Heart right ventricle (tissue), 16 donors: ENCODE measurements around the gene PIGP. TPM values are rescaled to one million over a fixed set of nuclear protein-coding genes. Genes with fewer than 3 reads are reported as not detected.
"Not testable (repeated sequence)": the region's sequence is repeated elsewhere in the genome, so short reads cannot be mapped to it uniquely, and the experiment has no call there.

Source experiments
- ATAC-seq, 8 donors: fragments of 200-7000 bp; cut with Tn5 transposase; one replicate each; pipeline ENCODE4 v1.9.1; 2020; ENCODE audit warnings: mild to moderate bottlenecking in 8 of 8, moderate library complexity in 8 of 8, moderate number of reproducible peaks in 1 of 8
- DNase-seq, 2 donors: peaks; one replicate each; pipeline ENCODE4 v3.0.0-alpha.2; 2020
- H3K27ac ChIP-seq, 10 donors: fragments of 200-600 bp; sonication (generic) in 2 of 10; one replicate each; pipeline versions ENCODE4 v1.5.0 to v1.8.0; 2020 to 2022; ENCODE audit warnings: mild to moderate bottlenecking in 3 of 10
- H3K27me3 ChIP-seq, 7 donors: fragments of 200-600 bp; one replicate each; pipeline ENCODE4 v1.8.0; 2021 to 2022; ENCODE audit warnings: mild to moderate bottlenecking in 2 of 7
- H3K36me3 ChIP-seq, 9 donors: fragments of 200-600 bp; sonication (generic) in 1 of 9; one replicate each; pipeline versions ENCODE4 v1.5.0 to v1.8.0; 2020 to 2022; ENCODE audit warnings: mild to moderate bottlenecking in 2 of 9
- H3K4me1 ChIP-seq, 9 donors: fragments of 200-600 bp; sonication (generic) in 1 of 9; one replicate each; pipeline versions ENCODE4 v1.5.0 to v1.8.0; 2020 to 2022; ENCODE audit warnings: mild to moderate bottlenecking in 4 of 9
- H3K4me3 ChIP-seq, 10 donors: fragments of 200-600 bp; sonication (generic) in 2 of 10; one replicate each; pipeline versions ENCODE4 v1.5.0 to v1.8.0; 2020 to 2022; ENCODE audit warnings: mild to moderate bottlenecking in 7 of 10, moderate library complexity in 2 of 10
- H3K9me3 ChIP-seq, 11 donors: fragments of 200-600 bp in 10 of 11; sonication (generic) in 2 of 11; one replicate each; pipeline versions ENCODE4 v1.5.0 to v1.8.0; 2013 to 2022; ENCODE audit warnings: mild to moderate bottlenecking in 2 of 11, control low read depth in 1 of 11, moderate library complexity in 1 of 11
- CTCF ChIP-seq, 9 donors: fragments of 200-600 bp; sonication (generic) in 2 of 9; IDR thresholded peaks; one replicate each; pipeline versions ENCODE4 v1.5.0 to v1.8.0; 2021 to 2022; ENCODE audit warnings: antibody characterized with exemption in 9 of 9, mild to moderate bottlenecking in 5 of 9, moderate library complexity in 1 of 9
- WGBS, 2 donors: extraction: QIAGEN DNeasy Blood & Tissue Kit; methylation state at CpG; one replicate each; pipeline ENCODE4 v1.1.7; 2013; ENCODE audit warnings: inconsistent platforms in 1 of 2; 5-methylcytosine and 5-hydroxymethylcytosine counted together
- intact Hi-C, 10 donors: fragments of 100-400 bp; cut with DNase I; formaldehyde crosslinking; loops; one replicate each; pipeline versions ENCODE4 v1.11.1 to v1.14.2; 2022
- polyA plus RNA-seq, 2 donors: library from polyadenylated mRNA; stranded (reverse); fragments of 200-250 nt; gene quantifications; one replicate each; pipeline ENCODE4 v1.2.3, GENCODE V29; 2013
- total RNA-seq, 10 donors: library from RNA; stranded (reverse); fragmentation: NEBNext Ultra II Directional in 3 of 10; extraction: Animal tissue kit (Norgen Biotek cat#: 25700) in 3 of 10; gene quantifications; one replicate each; pipeline versions ENCODE4 v1.2.1 to v1.2.4, GENCODE V29; 2021 to 2023
- donor health status: Arrhythmogenic right ventricular cardiomyopathy.
- donor health status: ischemic (EF 13 %, LVEDD 7.1; RV severe dilation, severe dysfunction).
- donor health status: healthy with polysubstance abuse.
- donor health status: DM: no; HTN: yes; CAD: no.
- donor health status: DM: no; HTN: no; CAD: no.
- donor health status: ischemic (EF 25% LVEDD 6.9; RV normal size, moderate dysfunction).
- donor health status: ischemic (EF 25% LVEDD 5.7; RV mildly dilated, moderate dysfunction).
- donor health status: healthy.
- donor health status: DM: yes; HTN: yes; CAD: no.
- donor health status: Ischemic cardiomyopathy.
- donor health status: ischemic (EF 35%, LVEDD 5.7; RV mildly dilated, moderate dysfunction).
- donor health status: nonischemic (EF 11% LVEDD 7.7; RV severe dilation, severe dysfunction).
- donor health status: DM: yes; HTN: yes; CAD: no.
- donor health status: PGD.
- donor health status: ischemic (EF 29% LVEDD 5.4; RV normal size, mild dysfunction).
- donor health status: nonischemic (EF 23%, LVEDD 6.1; RV moderate dilation, normal function).

Gene PIGP
- total and polyA plus RNA-seq, 12 donors, result 24.5 to 41.8 (median 37.7) TPM

- Histone ChIP-seq H3K4me1 (no peaks in the 10 kb centered on the region), H3K4me3 (no peak overlapping the region), H3K27ac (no peak overlapping the region), H3K9me3 (no peaks in the 10 kb centered on the region), H3K36me3 (no peaks in the 10 kb centered on the region), H3K27me3 (peaks cover 0 to 2% (median 0%) of the 10 kb centered on the region in 7 donors)
- no peak for TF ChIP-seq CTCF (IDR thresholded peaks at IDR 0.05)
- 95 to 97% methylated on average over 4 of the region's 4 CpGs for WGBS, 2 donors
- DNase-seq, result no peak
- no peak for ATAC-seq
- intact Hi-C loops, result no loop called here
Measured at GRCh38 chr21:37041706-37042271, 31.1 kb downstream of the PIGP start.

GRCh38 chr21:37040212-37040611 is 32.7 kb downstream of the PIGP start:
- DNase-seq (no peak), ATAC-seq (no peak)
- Histone ChIP-seq H3K27ac (no peak overlapping the region), H3K27me3 (no peaks in the 10 kb centered on the region), H3K4me1 (no peaks in the 10 kb centered on the region), H3K9me3 (no peaks in the 10 kb centered on the region), H3K36me3 (no peaks in the 10 kb centered on the region), H3K4me3 (no peak overlapping the region)
- intact Hi-C loops, result no loop called here
- TF ChIP-seq CTCF (IDR thresholded peaks at IDR 0.05), result no peak
- WGBS, 2 donors, result 91 to 94% methylated on average over 3 of the region's 3 CpGs

GRCh38 chr21:37039411-37040075 is 33.3 kb downstream of the PIGP start:
- Histone ChIP-seq H3K27me3 (no peaks in the 10 kb centered on the region), H3K27ac (no peak overlapping the region), H3K4me1 (no peaks in the 10 kb centered on the region), H3K4me3 (no peak overlapping the region), H3K9me3 (no peaks in the 10 kb centered on the region), H3K36me3 (no peaks in the 10 kb centered on the region)
- TF ChIP-seq CTCF (IDR thresholded peaks at IDR 0.05), result no peak
- intact Hi-C loops, result no loop called here
- ATAC-seq (no peak), DNase-seq (no peak)
- WGBS, 2 donors, result 62 to 65% methylated on average over 9 of the region's 9 CpGs

GRCh38 chr21:37036177-37036576 is 36.7 kb downstream of the PIGP start:
- 87 to 93% methylated on average over 4 of the region's 4 CpGs for WGBS, 2 donors
- TF ChIP-seq CTCF (IDR thresholded peaks at IDR 0.05), result no peak
- Histone ChIP-seq H3K4me3 (no peak overlapping the region), H3K27me3 (peaks cover 0 to 7% (median 0%) of the 10 kb centered on the region in 7 donors), H3K36me3 (no peaks in the 10 kb centered on the region), H3K27ac (no peak overlapping the region), H3K4me1 (no peaks in the 10 kb centered on the region), H3K9me3 (no peaks in the 10 kb centered on the region)
- ATAC-seq (no peak), DNase-seq (no peak)
- intact Hi-C loops, result no loop called here

GRCh38 chr21:37034394-37034793 is 38.5 kb downstream of the PIGP start:
- H3K27me3 ChIP-seq, H3K9me3 ChIP-seq, DNase-seq, H3K4me3 ChIP-seq, H3K36me3 ChIP-seq, H3K4me1 ChIP-seq, ATAC-seq, intact Hi-C loops, H3K27ac ChIP-seq: not testable (repeated sequence)
- WGBS, 2 donors, result 84 to 89% methylated on average over 4 of the region's 4 CpGs
